Astrocyte of the spinal cord (primary cell): Measurements from ENCODE around the gene SEZ6.

Source experiments
- DNase-seq: peaks from one replicate; pipeline ENCODE4 v3.0.0; 2011; ENCODE audit warnings: low read depth, low spot score
- H3K4me3 ChIP-seq: 2 replicates; pipeline ENCODE4 v1.5.1; 2011; ENCODE audit warnings: low read depth, mild to moderate bottlenecking, low read length, moderate library complexity
- in situ Hi-C: cut with HindIII; loops from 2 replicates; pipeline ENCODE4 v1.10.0; 2017; ENCODE audit warnings: low sequenced_read_pairs
- TF ChIP-seq, protein P1 (sequence below): IDR thresholded peaks from 2 replicates; pipeline ENCODE4 v1.5.1; 2012; ENCODE audit warnings: low read depth, mild to moderate bottlenecking, low read length, inconsistent platforms

The SEZ6 gene

DNA sequence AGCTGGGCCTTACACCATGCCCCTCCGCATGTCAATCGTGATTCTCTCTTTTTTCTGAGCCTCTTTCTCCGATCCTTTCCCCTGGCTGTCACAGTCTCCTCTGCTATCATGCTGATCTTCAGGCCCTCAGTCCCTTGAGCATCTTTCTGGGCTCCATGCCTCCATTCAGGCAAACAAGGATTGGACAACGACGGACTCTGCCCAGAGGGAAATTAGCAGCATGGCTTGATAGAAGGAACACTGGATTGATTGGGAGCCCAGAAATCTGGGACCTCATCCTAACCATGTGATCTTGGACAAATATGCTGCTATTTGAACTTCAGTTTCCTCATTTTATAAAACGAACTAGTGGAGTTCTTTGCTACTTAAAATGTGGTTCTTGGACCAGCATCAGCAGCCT lies 35.0 kb downstream of the SEZ6 start:
- no peak overlapping the region for H3K4me3 ChIP-seq

DNA sequence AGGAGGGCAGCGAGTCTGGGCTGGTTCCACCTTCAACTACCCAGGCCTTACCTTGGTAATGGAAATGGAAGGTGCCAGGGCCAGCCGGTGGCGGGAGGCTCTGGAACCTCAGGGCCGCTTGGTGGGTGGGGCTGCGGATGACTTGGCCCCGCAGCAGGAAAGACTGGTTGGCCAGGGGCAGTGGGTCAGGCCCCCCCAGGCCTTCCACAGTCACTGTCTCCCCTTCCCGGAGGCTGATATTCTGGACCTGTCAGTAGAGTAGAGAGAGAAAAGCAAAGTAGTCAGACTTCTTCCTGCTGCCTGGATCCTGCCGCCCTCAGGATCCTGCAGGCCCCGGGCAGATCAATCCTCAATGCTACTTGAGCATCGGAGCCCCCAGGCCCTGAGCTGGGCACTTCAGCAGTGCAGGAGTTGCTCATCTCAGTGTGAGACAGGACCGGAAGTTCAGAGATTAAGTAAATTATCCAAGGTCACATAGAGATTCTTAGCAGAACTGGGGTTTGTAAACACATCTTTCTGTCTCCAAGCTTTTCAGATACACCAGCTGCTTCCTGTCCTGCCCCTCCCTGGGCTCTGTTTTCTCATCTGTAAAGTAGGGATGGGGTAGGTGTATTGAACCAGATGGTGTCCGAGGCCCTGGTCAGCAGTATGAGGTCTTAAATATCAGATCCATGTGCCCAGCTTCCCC lies 36.0 kb downstream of the SEZ6 start:
- no peak for DNase-seq
- H3K4me3 ChIP-seq: no peak overlapping the region
- in situ Hi-C loops: no loop called here
- TF ChIP-seq, protein P1, sequence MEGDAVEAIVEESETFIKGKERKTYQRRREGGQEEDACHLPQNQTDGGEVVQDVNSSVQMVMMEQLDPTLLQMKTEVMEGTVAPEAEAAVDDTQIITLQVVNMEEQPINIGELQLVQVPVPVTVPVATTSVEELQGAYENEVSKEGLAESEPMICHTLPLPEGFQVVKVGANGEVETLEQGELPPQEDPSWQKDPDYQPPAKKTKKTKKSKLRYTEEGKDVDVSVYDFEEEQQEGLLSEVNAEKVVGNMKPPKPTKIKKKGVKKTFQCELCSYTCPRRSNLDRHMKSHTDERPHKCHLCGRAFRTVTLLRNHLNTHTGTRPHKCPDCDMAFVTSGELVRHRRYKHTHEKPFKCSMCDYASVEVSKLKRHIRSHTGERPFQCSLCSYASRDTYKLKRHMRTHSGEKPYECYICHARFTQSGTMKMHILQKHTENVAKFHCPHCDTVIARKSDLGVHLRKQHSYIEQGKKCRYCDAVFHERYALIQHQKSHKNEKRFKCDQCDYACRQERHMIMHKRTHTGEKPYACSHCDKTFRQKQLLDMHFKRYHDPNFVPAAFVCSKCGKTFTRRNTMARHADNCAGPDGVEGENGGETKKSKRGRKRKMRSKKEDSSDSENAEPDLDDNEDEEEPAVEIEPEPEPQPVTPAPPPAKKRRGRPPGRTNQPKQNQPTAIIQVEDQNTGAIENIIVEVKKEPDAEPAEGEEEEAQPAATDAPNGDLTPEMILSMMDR: no peak

More for the DNA sequence above, 35.0 kb downstream of the SEZ6 start:
- in situ Hi-C loops: no loop called here
- TF ChIP-seq, protein P1: no peak
- DNase-seq: no peak

DNA sequence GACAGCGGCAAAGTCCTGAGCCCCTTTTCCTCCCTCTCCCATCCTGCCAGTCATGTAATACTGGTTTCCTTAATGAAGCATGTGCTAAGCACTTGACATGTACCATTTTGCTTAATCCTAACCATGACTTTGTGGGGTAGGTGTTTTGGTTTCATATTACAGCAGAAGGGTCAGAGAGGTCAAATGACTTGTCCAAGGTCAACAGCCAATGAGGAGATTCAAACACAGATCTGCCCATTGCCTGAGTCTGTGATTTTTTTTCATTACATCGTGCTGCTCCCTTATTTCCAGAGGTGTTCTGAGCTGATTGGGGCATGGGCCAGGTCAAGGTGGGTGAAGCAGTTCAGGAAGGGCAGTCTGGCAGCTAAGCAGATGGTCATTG lies 36.9 kb downstream of the SEZ6 start:
- no peak overlapping the region for H3K4me3 ChIP-seq
- DNase-seq: no peak
- in situ Hi-C loops: no loop called here
- TF ChIP-seq, protein P1: no peak

DNA sequence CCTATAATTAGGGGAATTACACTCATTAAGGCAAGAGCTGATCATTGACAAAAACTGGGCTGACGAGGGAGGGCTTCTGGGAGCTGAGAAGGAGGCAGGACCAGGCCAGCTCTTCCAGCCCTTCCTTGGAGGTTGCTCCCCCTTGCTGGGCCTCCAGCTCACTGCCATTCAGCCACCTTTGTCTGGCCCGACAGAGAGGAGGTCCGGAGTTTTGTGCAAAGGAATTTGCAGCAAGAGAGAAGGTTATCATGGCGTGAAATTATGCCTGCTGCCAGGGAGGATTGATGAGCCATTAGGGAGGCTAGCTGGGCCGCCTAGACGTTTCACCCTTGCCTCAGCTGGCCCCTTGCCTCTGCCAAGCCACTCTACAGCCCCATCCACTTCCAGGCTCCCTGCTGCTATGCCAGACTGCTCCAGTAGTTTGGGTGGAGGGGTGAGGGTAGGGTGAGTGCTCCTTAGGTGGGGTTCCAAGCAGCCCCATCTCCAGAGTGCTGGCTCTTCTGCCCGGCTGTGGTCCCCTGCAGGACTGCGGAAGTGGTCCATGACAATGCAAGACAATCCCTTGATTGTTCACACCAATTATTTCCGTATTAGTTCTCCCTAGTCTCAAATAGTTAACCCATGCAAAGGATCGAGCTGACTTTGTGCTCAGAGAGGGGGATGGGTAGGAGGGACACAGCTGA lies 37.5 kb downstream of the SEZ6 start:
- no peak for DNase-seq
- in situ Hi-C loops: no loop called here
- TF ChIP-seq, protein P1: no peak
- no peak overlapping the region for H3K4me3 ChIP-seq

DNA sequence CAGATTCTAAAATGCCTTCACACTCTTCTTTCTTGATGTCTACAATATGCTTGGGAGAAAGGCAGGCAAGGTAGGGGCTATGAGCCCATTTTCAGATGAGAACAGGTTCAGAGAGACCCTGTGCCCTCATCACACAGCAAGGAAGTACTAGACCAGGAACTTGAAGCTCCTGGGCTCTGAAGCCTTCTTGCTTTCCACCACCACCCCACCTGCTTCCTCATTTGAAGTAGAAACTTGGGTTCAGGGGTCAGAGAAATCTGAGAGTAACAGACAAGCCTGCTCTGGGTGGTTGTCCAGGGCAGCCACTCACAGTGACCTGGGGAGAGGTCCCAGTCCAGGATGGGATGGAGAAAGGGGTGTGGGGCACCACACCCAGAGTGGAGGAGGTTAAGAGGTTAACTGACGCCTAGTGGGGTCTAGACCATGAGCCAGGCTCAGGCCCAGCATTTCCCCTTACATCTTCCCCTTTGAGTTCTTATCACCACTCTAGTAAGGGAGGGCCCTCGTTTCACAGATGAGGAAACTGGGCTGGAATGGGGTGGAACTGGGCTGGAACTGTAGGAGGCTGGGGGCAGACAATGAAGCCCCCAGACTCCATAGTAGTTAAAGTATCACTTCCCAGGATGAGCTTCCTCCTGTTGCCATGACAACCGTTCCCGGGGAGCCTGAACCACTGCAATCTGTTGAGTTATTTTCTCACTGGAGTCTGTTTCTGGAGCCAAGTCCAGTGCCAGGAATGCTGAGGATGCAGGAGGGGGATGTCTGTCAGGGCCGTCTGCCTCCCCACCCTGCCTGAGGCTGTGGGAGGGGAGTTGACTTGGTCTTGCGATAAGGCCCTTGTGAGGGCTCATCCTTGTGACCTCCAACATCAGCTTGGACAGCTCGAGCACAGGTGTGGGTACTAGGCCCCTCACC lies 38.4 kb downstream of the SEZ6 start:
- TF ChIP-seq, protein P1: no peak
- no peak overlapping the region for H3K4me3 ChIP-seq
- no peak for DNase-seq
- in situ Hi-C loops: no loop called here

DNA sequence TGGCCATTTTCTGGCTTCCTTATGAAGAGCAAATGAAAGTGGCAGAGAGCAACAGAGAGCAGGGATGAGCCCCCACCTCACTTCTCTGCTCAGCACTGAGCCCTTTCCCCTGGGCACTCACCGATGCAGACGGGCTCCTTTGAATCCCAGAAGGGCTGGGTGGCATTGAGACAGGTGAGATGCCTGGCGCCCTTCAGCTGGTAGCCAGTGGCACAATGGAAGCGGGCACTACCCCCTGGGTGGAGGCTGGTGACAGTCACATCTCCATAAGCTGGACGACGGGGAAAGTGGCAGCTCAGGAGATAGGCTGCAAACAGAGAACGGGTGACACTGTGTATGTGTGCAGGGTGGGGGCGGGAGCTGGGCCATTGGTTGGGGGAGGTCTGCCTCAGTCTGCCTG lies 42.0 kb downstream of the SEZ6 start:
- TF ChIP-seq, protein P1: no peak
- in situ Hi-C loops: no loop called here
- DNase-seq: no peak
- H3K4me3 ChIP-seq: no peak overlapping the region
